ENCODE results near the gene ATG2B. TPM values are rescaled to one million over a fixed set of nuclear protein-coding genes. Genes with fewer than 3 reads are reported as not detected.
A peak's percentile ranks its signal among the peaks of the same experiment; 100 is the strongest.

ATG2B gene
- total and polyA plus RNA-seq, 4 experiments from 2014 or later: 1.0 to 37.8 (median 15.8) TPM

DNA sequence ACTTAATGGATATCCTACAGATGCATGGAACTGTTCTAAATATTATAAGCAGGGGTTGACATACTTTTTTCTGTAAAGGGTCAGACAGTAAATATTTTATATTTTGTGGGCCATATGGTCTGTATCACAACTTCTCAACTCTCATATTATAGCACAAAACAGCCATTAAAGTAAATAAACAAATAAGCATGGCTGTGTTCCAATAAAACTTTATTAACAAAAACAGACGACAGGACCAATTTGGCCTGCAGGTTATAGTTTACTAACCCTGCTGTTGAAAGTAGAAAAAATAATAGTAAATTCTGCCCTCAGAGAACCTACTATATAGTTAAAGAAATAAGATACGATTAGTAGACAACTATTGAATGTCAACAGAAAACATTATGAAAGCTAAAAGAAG lies 17.5 kb downstream of the ATG2B start:
- H3K4me3 Mint-ChIP-seq: no peak overlapping the region
- peaks cover 13 to 20% of the 10 kb centered on the region in 2 donors for H3K36me3 Mint-ChIP-seq
- intact Hi-C loops (cut with micrococcal nuclease): loop anchor here (10.0 kb wide), 1 partner anchor 49 kb away; the partner anchor contains the start of gene AK7
- DNase-seq: no peak
- Histone ChIP-seq H3K27ac (ENCODE audit: low read depth, low read length) (no peak overlapping the region), H3K4me3 (ENCODE audit: low read length in 2 of 2) (no peak overlapping the region), H3K9me3 (ENCODE audit: control insufficient read depth in 1 of 2, low read length in 2 of 2) (no peaks in the 10 kb centered on the region), H3K4me1 (ENCODE audit: insufficient read depth, low read length) (no peaks in the 10 kb centered on the region), H3K27me3 (ENCODE audit: insufficient read depth, low read length) (no peaks in the 10 kb centered on the region), H3K36me3 (ENCODE audit: insufficient read depth, low read length) (peaks cover 3% of the 10 kb centered on the region)
- CTCF ChIA-PET (ENCODE audit: partially characterized antibody): no interaction called here
- POLR2A ChIA-PET (ENCODE audit: partially characterized antibody): no interaction called here
- H3K4me1 Mint-ChIP-seq: peaks cover 7 to 27% (median 15%) of the 10 kb centered on the region in 4 donors
- no peaks in the 10 kb centered on the region for H3K9me3 Mint-ChIP-seq
- H3K27me3 Mint-ChIP-seq: no peaks in the 10 kb centered on the region
- H3K27ac Mint-ChIP-seq: no peak overlapping the region

GRCh38 chr14:96341323-96341722 lies 21.8 kb downstream of the ATG2B start:
- Mint-ChIP-seq H3K4me3 (no peak overlapping the region), H3K4me1 (peaks cover 0 to 2% (median 0%) of the 10 kb centered on the region in 4 donors), H3K27me3 (no peaks in the 10 kb centered on the region)

DNA sequence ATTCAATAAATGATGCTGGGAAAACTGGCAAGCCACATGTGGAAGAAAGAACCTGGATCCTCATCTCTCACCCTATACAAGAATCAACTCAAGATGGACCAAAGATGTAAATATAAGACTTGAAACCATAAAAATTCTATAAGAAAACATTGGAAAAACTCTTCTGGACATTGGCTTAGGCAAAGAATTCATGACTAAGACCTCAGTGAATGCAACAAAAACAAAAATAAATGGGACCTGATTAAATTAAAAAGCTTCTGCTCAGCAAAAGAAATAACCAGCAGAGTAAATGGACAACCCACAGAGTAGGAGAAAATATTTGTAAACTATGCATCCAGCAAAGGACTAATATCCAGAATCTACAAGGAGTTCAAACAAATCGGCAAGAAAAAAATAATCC lies 24.6 kb downstream of the ATG2B start:
- Mint-ChIP-seq H3K27me3 (no peaks in the 10 kb centered on the region), H3K4me3 (peak overlapping the region in 1 of 8 donors; percentile 33), H3K9me3 (peaks cover 0 to 1% (median 0%) of the 10 kb centered on the region in 8 donors), H3K27ac (no peak overlapping the region), H3K36me3 (peaks cover 37 to 57% of the 10 kb centered on the region in 2 donors), H3K4me1 (no peaks in the 10 kb centered on the region)
- ChIA-PET CTCF (ENCODE audit: partially characterized antibody) (no interaction called here), POLR2A (ENCODE audit: partially characterized antibody) (no interaction called here)
- Histone ChIP-seq H3K27ac (ENCODE audit: low read depth, low read length) (no peak overlapping the region), H3K9me3 (ENCODE audit: control insufficient read depth in 1 of 2, low read length in 2 of 2) (no peaks in the 10 kb centered on the region), H3K27me3 (ENCODE audit: insufficient read depth, low read length) (no peaks in the 10 kb centered on the region), H3K36me3 (ENCODE audit: insufficient read depth, low read length) (no peaks in the 10 kb centered on the region), H3K4me3 (ENCODE audit: low read length in 2 of 2) (no peak overlapping the region), H3K4me1 (ENCODE audit: insufficient read depth, low read length) (no peaks in the 10 kb centered on the region)
- no peak for DNase-seq
- intact Hi-C loops (cut with micrococcal nuclease): no loop called here

More at GRCh38 chr14:96341323-96341722, 21.8 kb downstream of the ATG2B start:
- no peak overlapping the region for H3K27ac Mint-ChIP-seq
- Histone ChIP-seq H3K4me3 (ENCODE audit: low read length in 2 of 2) (no peak overlapping the region), H3K27me3 (ENCODE audit: insufficient read depth, low read length) (no peaks in the 10 kb centered on the region), H3K36me3 (ENCODE audit: insufficient read depth, low read length) (peaks cover 3% of the 10 kb centered on the region), H3K4me1 (ENCODE audit: insufficient read depth, low read length) (no peaks in the 10 kb centered on the region), H3K27ac (ENCODE audit: low read depth, low read length) (no peak overlapping the region), H3K9me3 (ENCODE audit: control insufficient read depth in 1 of 2, low read length in 2 of 2) (no peaks in the 10 kb centered on the region)
- intact Hi-C loops (cut with micrococcal nuclease): loop anchor here (10.0 kb wide), 1 partner anchor 53 kb away; the partner anchor contains the start of gene AK7
- DNase-seq: no peak
- H3K9me3 Mint-ChIP-seq: peaks cover 0 to 1% (median 0%) of the 10 kb centered on the region in 8 donors
- ChIA-PET POLR2A (ENCODE audit: partially characterized antibody) (no interaction called here), CTCF (ENCODE audit: partially characterized antibody) (interaction anchor here (0.9 kb wide), 1 partner anchor 18 kb away, joined by 3 read pairs; no protein-coding TSS in a partner anchor)
- H3K36me3 Mint-ChIP-seq: peaks cover 38 to 53% of the 10 kb centered on the region in 2 donors

- Mint-ChIP-seq H3K4me3 (no peak overlapping the region), H3K4me1 (no peaks in the 10 kb centered on the region), H3K27me3 (no peaks in the 10 kb centered on the region), H3K27ac (no peak overlapping the region), H3K36me3 (peaks cover 34 to 58% of the 10 kb centered on the region in 2 donors), H3K9me3 (no peaks in the 10 kb centered on the region)
- peaks cover 4% of the 10 kb centered on the region for H3K4me1 ChIP-seq (ENCODE audit: insufficient read depth, low read length)
- CTCF ChIA-PET (ENCODE audit: partially characterized antibody): no interaction called here
- POLR2A ChIA-PET (ENCODE audit: partially characterized antibody): no interaction called here
- no peaks in the 10 kb centered on the region for H3K27me3 ChIP-seq (ENCODE audit: insufficient read depth, low read length)
- intact Hi-C loops (cut with micrococcal nuclease): no loop called here
- no peak overlapping the region for H3K4me3 ChIP-seq (ENCODE audit: low read length in 2 of 2)
- no peak for DNase-seq
- H3K9me3 ChIP-seq (ENCODE audit: control insufficient read depth in 1 of 2, low read length in 2 of 2): no peaks in the 10 kb centered on the region
- H3K27ac ChIP-seq (ENCODE audit: low read depth, low read length): no peak overlapping the region
- peaks cover 8% of the 10 kb centered on the region for H3K36me3 ChIP-seq (ENCODE audit: insufficient read depth, low read length)
Measured at GRCh38 chr14:96324219-96324618, 38.9 kb downstream of the ATG2B start.

- ChIA-PET CTCF (ENCODE audit: partially characterized antibody) (no interaction called here), POLR2A (ENCODE audit: partially characterized antibody) (no interaction called here)
- no peaks in the 10 kb centered on the region for H3K9me3 Mint-ChIP-seq
- H3K36me3 Mint-ChIP-seq: peaks cover 54 to 69% of the 10 kb centered on the region in 2 donors
- H3K4me1 ChIP-seq (ENCODE audit: insufficient read depth, low read length): peaks cover 4% of the 10 kb centered on the region
- H3K36me3 ChIP-seq (ENCODE audit: insufficient read depth, low read length): peaks cover 21% of the 10 kb centered on the region
- no peak overlapping the region for H3K27ac ChIP-seq (ENCODE audit: low read depth, low read length)
- H3K27me3 ChIP-seq (ENCODE audit: insufficient read depth, low read length): no peaks in the 10 kb centered on the region
- intact Hi-C loops (cut with micrococcal nuclease): no loop called here
- H3K4me3 Mint-ChIP-seq: no peak overlapping the region
- no peaks in the 10 kb centered on the region for H3K9me3 ChIP-seq (ENCODE audit: control insufficient read depth in 1 of 2, low read length in 2 of 2)
- peak overlapping the region in 3 of 7 donors; percentile 26 to 79 (median 39) for H3K27ac Mint-ChIP-seq
- DNase-seq: peak in 2 of 5 donors; percentile 2 to 5
- H3K4me3 ChIP-seq (ENCODE audit: low read length in 2 of 2): no peak overlapping the region
- no peaks in the 10 kb centered on the region for H3K4me1 Mint-ChIP-seq
- H3K27me3 Mint-ChIP-seq: no peaks in the 10 kb centered on the region
Measured at GRCh38 chr14:96320605-96321004, 42.5 kb downstream of the ATG2B start.

DNA sequence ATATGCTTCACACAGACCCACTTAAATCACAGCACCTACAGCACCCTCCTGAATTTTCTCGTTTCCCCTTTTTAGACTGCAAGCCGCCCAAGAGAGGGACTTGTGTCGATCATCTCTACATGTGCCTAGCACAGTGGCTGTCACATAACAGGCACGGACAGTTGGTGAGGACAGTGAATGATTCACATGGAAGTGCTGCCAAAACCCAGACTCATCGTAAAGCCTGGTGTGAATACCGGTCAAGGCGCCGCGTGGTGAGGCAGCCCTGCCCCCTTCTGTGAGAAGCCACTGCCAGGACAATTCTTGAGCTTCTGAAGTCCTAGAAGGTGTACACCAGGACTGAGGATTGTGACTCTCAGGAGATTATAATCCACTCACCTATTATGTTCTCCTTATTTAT lies 44.3 kb downstream of the ATG2B start:
- H3K4me1 Mint-ChIP-seq: no peaks in the 10 kb centered on the region
- no peaks in the 10 kb centered on the region for H3K9me3 Mint-ChIP-seq
- POLR2A ChIA-PET (ENCODE audit: partially characterized antibody): no interaction called here
- H3K36me3 ChIP-seq (ENCODE audit: insufficient read depth, low read length): peaks cover 26% of the 10 kb centered on the region
- no peak overlapping the region for H3K4me3 ChIP-seq (ENCODE audit: low read length in 2 of 2)
- no peaks in the 10 kb centered on the region for H3K27me3 ChIP-seq (ENCODE audit: insufficient read depth, low read length)
- intact Hi-C loops (cut with micrococcal nuclease): no loop called here
- CTCF ChIA-PET (ENCODE audit: partially characterized antibody): no interaction called here
- H3K4me3 Mint-ChIP-seq: no peak overlapping the region
- no peaks in the 10 kb centered on the region for H3K9me3 ChIP-seq (ENCODE audit: control insufficient read depth in 1 of 2, low read length in 2 of 2)
- H3K27ac Mint-ChIP-seq: peak overlapping the region in 2 of 7 donors; percentile 51 to 81
- H3K27me3 Mint-ChIP-seq: no peaks in the 10 kb centered on the region
- peaks cover 4% of the 10 kb centered on the region for H3K4me1 ChIP-seq (ENCODE audit: insufficient read depth, low read length)
- no peak for DNase-seq
- H3K27ac ChIP-seq (ENCODE audit: low read depth, low read length): no peak overlapping the region
- H3K36me3 Mint-ChIP-seq: peaks cover 49 to 70% of the 10 kb centered on the region in 2 donors

DNA sequence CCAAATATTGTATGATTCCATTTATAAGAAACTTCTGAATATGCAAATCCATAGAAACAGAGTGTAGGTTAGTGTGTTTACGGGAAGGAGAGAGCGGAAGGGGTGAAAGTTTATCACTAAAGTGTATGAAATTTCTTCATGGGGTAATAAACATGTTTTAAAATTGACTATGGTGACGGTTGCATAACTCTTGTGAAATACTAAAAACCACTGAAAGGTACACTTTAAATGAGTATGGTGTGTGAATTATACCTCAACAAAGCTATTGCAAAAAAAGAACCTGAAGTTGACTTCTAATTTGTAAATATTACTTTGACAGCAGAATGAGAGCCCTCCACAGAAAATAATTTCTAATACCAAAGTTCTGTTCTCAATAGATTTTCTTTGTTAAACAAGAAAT lies 47.1 kb downstream of the ATG2B start:
- Mint-ChIP-seq H3K9me3 (no peaks in the 10 kb centered on the region), H3K27me3 (no peaks in the 10 kb centered on the region), H3K27ac (no peak overlapping the region), H3K4me1 (no peaks in the 10 kb centered on the region), H3K36me3 (peaks cover 49 to 69% of the 10 kb centered on the region in 2 donors), H3K4me3 (no peak overlapping the region)
- Histone ChIP-seq H3K9me3 (ENCODE audit: control insufficient read depth in 1 of 2, low read length in 2 of 2) (no peaks in the 10 kb centered on the region), H3K27me3 (ENCODE audit: insufficient read depth, low read length) (no peaks in the 10 kb centered on the region), H3K4me1 (ENCODE audit: insufficient read depth, low read length) (peaks cover under 1% of the 10 kb centered on the region), H3K36me3 (ENCODE audit: insufficient read depth, low read length) (peaks cover 23% of the 10 kb centered on the region), H3K27ac (ENCODE audit: low read depth, low read length) (no peak overlapping the region), H3K4me3 (ENCODE audit: low read length in 2 of 2) (no peak overlapping the region)
- POLR2A ChIA-PET (ENCODE audit: partially characterized antibody): no interaction called here
- CTCF ChIA-PET (ENCODE audit: partially characterized antibody): no interaction called here
- intact Hi-C loops (cut with micrococcal nuclease): no loop called here
- no peak for DNase-seq
